Stimulated activated CD4-positive, alpha-beta T cell treated with anti-CD3 and anti-CD28 coated beads, TNF-alpha, amount 100 ng/mL, for 24 hours (primary cell): ENCODE data around the gene XBP1.
"Not testable (repeated sequence)": the region's sequence is repeated elsewhere in the genome, so short reads cannot be mapped to it uniquely, and the experiment has no call there.

ENCODE experiments used
- DNase-seq, 3 experiments: peaks; one replicate each; pipeline ENCODE4 v3.0.0-alpha.2; 2020; ENCODE audit warnings: low read depth in 3 of 3

Gene XBP1

GRCh38 chr22:28817919-28818859, 17.8 kb upstream of the XBP1 start:
- DNase-seq: no peak

- no peak for DNase-seq
Measured at GRCh38 chr22:28817064-28817463, 16.7 kb upstream of the XBP1 start.

GRCh38 chr22:28815729-28816128, 15.4 kb upstream of the XBP1 start:
- no peak for DNase-seq

GRCh38 chr22:28815111-28815510, 14.7 kb upstream of the XBP1 start:
- no peak for DNase-seq

- DNase-seq: no peak
Measured at GRCh38 chr22:28813772-28814518, 13.6 kb upstream of the XBP1 start.

GRCh38 chr22:28812516-28812915, 12.1 kb upstream of the XBP1 start:
- DNase-seq: no peak

- no peak for DNase-seq
Measured at GRCh38 chr22:28810821-28811491, 10.6 kb upstream of the XBP1 start.

GRCh38 chr22:28808716-28809355, 8.5 kb upstream of the XBP1 start:
- no peak for DNase-seq

- DNase-seq: not testable (repeated sequence)
Measured at GRCh38 chr22:28805426-28805825, 5.1 kb upstream of the XBP1 start.

- DNase-seq: no peak
Measured at GRCh38 chr22:28802595-28803123, 2.3 kb upstream of the XBP1 start.

- no peak for DNase-seq
Measured at GRCh38 chr22:28801845-28802594, 1.7 kb upstream of the XBP1 start.

GRCh38 chr22:28799606-28800307, 612 bp downstream of the XBP1 start:
- peak in 1 of 3 experiments; percentile 21 for DNase-seq

- no peak for DNase-seq
Measured at GRCh38 chr22:28798810-28799605, 1.4 kb downstream of the XBP1 start.

GRCh38 chr22:28795932-28796856, 4.2 kb downstream of the XBP1 start:
- no peak for DNase-seq

- DNase-seq: no peak
Measured at GRCh38 chr22:28795071-28795693, 5.2 kb downstream of the XBP1 start.

GRCh38 chr22:28793976-28794584, 6.3 kb downstream of the XBP1 start:
- no peak for DNase-seq
